Parathyroid adenoma (tissue), 2 donors: ENCODE data around the gene NPEPPS.
"Not testable (repeated sequence)": the region's sequence is repeated elsewhere in the genome, so short reads cannot be mapped to it uniquely, and the experiment has no call there.

Experiments
- H2AFZ ChIP-seq: fragments of 300-600 bp; sonication (generic); one replicate; pipeline ENCODE4 v1.7.0; 2017; ENCODE audit warnings: antibody characterized with exemption, mild to moderate bottlenecking
- H3K27ac ChIP-seq: fragments of 300-600 bp; sonication (generic); one replicate; pipeline ENCODE4 v1.7.0; 2017
- H3K27me3 ChIP-seq: fragments of 300-600 bp; sonication (generic); one replicate; pipeline ENCODE4 v1.7.0; 2017; ENCODE audit warnings: low read length; ENCODE audit not compliant: control insufficient read depth, insufficient read depth
- H3K36me3 ChIP-seq: fragments of 300-600 bp; sonication (generic); one replicate; pipeline ENCODE4 v1.7.0; 2017; ENCODE audit warnings: low read length; ENCODE audit not compliant: control insufficient read depth, insufficient read depth
- H3K4me1 ChIP-seq: fragments of 300-600 bp; sonication (generic); one replicate; pipeline ENCODE4 v1.7.0; 2017; ENCODE audit warnings: control low read depth
- H3K4me2 ChIP-seq: fragments of 300-600 bp; sonication (generic); one replicate; pipeline ENCODE4 v1.7.0; 2017; ENCODE audit warnings: low read length
- H3K4me3 ChIP-seq: fragments of 300-600 bp; sonication (generic); one replicate; pipeline ENCODE4 v1.7.0; 2017; ENCODE audit warnings: low read depth, low read length
- H3K79me2 ChIP-seq: fragments of 300-600 bp; sonication (generic); one replicate; pipeline ENCODE4 v1.7.0; 2017; ENCODE audit warnings: control low read depth
- H3K9ac ChIP-seq: fragments of 300-600 bp; sonication (generic); one replicate; pipeline ENCODE4 v1.7.0; 2017; ENCODE audit warnings: mild to moderate bottlenecking
- H3K9me3 ChIP-seq: fragments of 300-600 bp; sonication (generic); one replicate; pipeline ENCODE4 v1.7.0; 2017; ENCODE audit warnings: low read length; ENCODE audit not compliant: control insufficient read depth
- donor health status: primary hyperparathyroidism.

The NPEPPS gene

GRCh38 chr17:47519365-47519764 lies 11.5 kb upstream of the NPEPPS start:
- H3K4me1 ChIP-seq, H3K4me3 ChIP-seq, H3K4me2 ChIP-seq, H3K27me3 ChIP-seq, H3K79me2 ChIP-seq, H3K36me3 ChIP-seq, H2AFZ ChIP-seq, H3K9ac ChIP-seq, H3K9me3 ChIP-seq, H3K27ac ChIP-seq: not testable (repeated sequence)

- not testable (repeated sequence) for H3K27me3 ChIP-seq, H3K9me3 ChIP-seq, H3K4me2 ChIP-seq, H3K4me3 ChIP-seq, H3K4me1 ChIP-seq, H3K9ac ChIP-seq, H3K36me3 ChIP-seq, H3K79me2 ChIP-seq, H3K27ac ChIP-seq
- H2AFZ ChIP-seq: peak overlapping the region; percentile 15
These were observed 10.6 kb upstream of the NPEPPS start for GRCh38 chr17:47520279-47520678.

GRCh38 chr17:47521434-47521833 lies 9.5 kb upstream of the NPEPPS start:
- not testable (repeated sequence) for H3K79me2 ChIP-seq, H3K4me1 ChIP-seq, H2AFZ ChIP-seq, H3K9me3 ChIP-seq, H3K9ac ChIP-seq, H3K4me2 ChIP-seq, H3K27me3 ChIP-seq, H3K36me3 ChIP-seq, H3K27ac ChIP-seq, H3K4me3 ChIP-seq

GRCh38 chr17:47522341-47522740 lies 8.6 kb upstream of the NPEPPS start:
- H3K9me3 ChIP-seq, H3K4me1 ChIP-seq, H3K27ac ChIP-seq, H3K9ac ChIP-seq, H3K27me3 ChIP-seq, H3K4me3 ChIP-seq, H3K79me2 ChIP-seq, H2AFZ ChIP-seq, H3K4me2 ChIP-seq, H3K36me3 ChIP-seq: not testable (repeated sequence)

- H3K79me2 ChIP-seq, H3K36me3 ChIP-seq, H3K9me3 ChIP-seq, H3K4me1 ChIP-seq, H3K4me2 ChIP-seq, H3K27me3 ChIP-seq: not testable (repeated sequence)
- Histone ChIP-seq H3K27ac (peak overlapping the region; percentile 66), H3K9ac (peak overlapping the region; percentile 46), H3K4me3 (peak overlapping the region; percentile 66), H2AFZ (peak overlapping the region; percentile 68)
These were observed 419 bp downstream of the NPEPPS start for GRCh38 chr17:47531233-47531820.

GRCh38 chr17:47539085-47539484 lies 8.2 kb downstream of the NPEPPS start:
- H3K4me3 ChIP-seq, H3K9me3 ChIP-seq, H3K4me2 ChIP-seq, H3K27me3 ChIP-seq, H3K27ac ChIP-seq, H2AFZ ChIP-seq, H3K4me1 ChIP-seq, H3K36me3 ChIP-seq, H3K9ac ChIP-seq: not testable (repeated sequence)
- peaks cover 25% of the 10 kb centered on the region for H3K79me2 ChIP-seq

- H2AFZ ChIP-seq, H3K4me3 ChIP-seq, H3K27me3 ChIP-seq, H3K36me3 ChIP-seq, H3K9me3 ChIP-seq, H3K4me1 ChIP-seq, H3K27ac ChIP-seq, H3K4me2 ChIP-seq, H3K9ac ChIP-seq: not testable (repeated sequence)
- peaks cover 27% of the 10 kb centered on the region for H3K79me2 ChIP-seq
These were observed 10.8 kb downstream of the NPEPPS start for GRCh38 chr17:47541676-47542075.

- H3K9me3 ChIP-seq, H3K9ac ChIP-seq, H3K4me1 ChIP-seq, H3K4me3 ChIP-seq, H3K4me2 ChIP-seq, H3K27ac ChIP-seq, H3K27me3 ChIP-seq, H2AFZ ChIP-seq, H3K36me3 ChIP-seq: not testable (repeated sequence)
- H3K79me2 ChIP-seq: peaks cover 23% of the 10 kb centered on the region
These were observed 13.4 kb downstream of the NPEPPS start for GRCh38 chr17:47544327-47544726.

- H3K4me2 ChIP-seq, H3K27me3 ChIP-seq, H2AFZ ChIP-seq, H3K4me1 ChIP-seq, H3K36me3 ChIP-seq, H3K9me3 ChIP-seq, H3K4me3 ChIP-seq, H3K9ac ChIP-seq, H3K27ac ChIP-seq: not testable (repeated sequence)
- peaks cover 15% of the 10 kb centered on the region for H3K79me2 ChIP-seq
These were observed 23.8 kb downstream of the NPEPPS start for GRCh38 chr17:47554733-47555132.

- not testable (repeated sequence) for H3K27ac ChIP-seq, H3K9ac ChIP-seq, H3K4me3 ChIP-seq, H3K27me3 ChIP-seq, H3K4me1 ChIP-seq, H3K4me2 ChIP-seq, H3K36me3 ChIP-seq, H3K9me3 ChIP-seq, H2AFZ ChIP-seq
- peaks cover 15% of the 10 kb centered on the region for H3K79me2 ChIP-seq
These were observed 25.2 kb downstream of the NPEPPS start for GRCh38 chr17:47556108-47556507.

GRCh38 chr17:47560517-47561043 lies 29.7 kb downstream of the NPEPPS start:
- not testable (repeated sequence) for H3K9me3 ChIP-seq, H3K27me3 ChIP-seq

More at GRCh38 chr17:47560517-47561043, 29.7 kb downstream of the NPEPPS start:
- H3K36me3 ChIP-seq, H3K9ac ChIP-seq, H3K4me2 ChIP-seq, H3K4me1 ChIP-seq, H2AFZ ChIP-seq, H3K27ac ChIP-seq, H3K4me3 ChIP-seq: not testable (repeated sequence)
- peaks cover 27% of the 10 kb centered on the region for H3K79me2 ChIP-seq
